SJSA1 (cell line): Measurements from ENCODE around the gene RAPGEF2. TPM values are rescaled to one million over a fixed set of nuclear protein-coding genes. Genes with fewer than 3 reads are reported as not detected.
A peak's percentile ranks its signal among the peaks of the same experiment; 100 is the strongest.
"Not testable (repeated sequence)": the region's sequence is repeated elsewhere in the genome, so short reads cannot be mapped to it uniquely, and the experiment has no call there.

Source experiments
- DNase-seq, 2 experiments: peaks; one replicate each; pipeline ENCODE4 v3.0.0-alpha.2; 2015 to 2020; ENCODE audit warnings: low spot score in 2 of 2, low read depth in 1 of 2
- H3K27ac ChIP-seq: fragments of 250-450 bp; sonication (Bioruptor Pico); 2 replicates; pipeline ENCODE4 v1.5.1; 2020; ENCODE audit warnings: mild to moderate bottlenecking, moderate library complexity
- H3K27me3 ChIP-seq: fragments of 250-450 bp; sonication (Bioruptor Pico); replicated peaks from 2 replicates; pipeline ENCODE4 v1.5.1; 2020; ENCODE audit warnings: mild to moderate bottlenecking, moderate library complexity
- H3K36me3 ChIP-seq: fragments of 250-450 bp; sonication (Bioruptor Pico); 2 replicates; pipeline ENCODE4 v1.5.1; 2020; ENCODE audit warnings: mild to moderate bottlenecking
- H3K4me1 ChIP-seq: fragments of 250-450 bp; sonication (Bioruptor Pico); replicated peaks from 2 replicates; pipeline ENCODE4 v1.6.1; 2021; ENCODE audit warnings: mild to moderate bottlenecking
- H3K4me3 ChIP-seq: fragments of 250-450 bp; sonication (Bioruptor Pico); 2 replicates; pipeline ENCODE4 v1.5.1; 2020; ENCODE audit warnings: mild to moderate bottlenecking
- H3K9me3 ChIP-seq: fragments of 250-450 bp; sonication (Bioruptor Pico); replicated peaks from 2 replicates; pipeline ENCODE4 v1.5.1; 2020; ENCODE audit warnings: mild to moderate bottlenecking
- total RNA-seq: library from RNA; depleted of rRNA; stranded (reverse); fragments of >200 nt; shearing (Covaris generic); gene quantifications from 2 replicates; pipeline ENCODE4 v1.2.3, GENCODE V29; 2014

The RAPGEF2 gene
- total RNA-seq, 1 experiment from 2014 or later = 97.6 TPM

GRCh38 chr4:159240687-159241086 lies 137.8 kb downstream of the RAPGEF2 start:
- Histone ChIP-seq H3K4me3 (no peak overlapping the region), H3K9me3 (no peaks in the 10 kb centered on the region), H3K27ac (no peak overlapping the region), H3K4me1 (peaks cover 12% of the 10 kb centered on the region), H3K36me3 (peaks cover 38% of the 10 kb centered on the region), H3K27me3 (no peaks in the 10 kb centered on the region)
- no peak for DNase-seq

DNA sequence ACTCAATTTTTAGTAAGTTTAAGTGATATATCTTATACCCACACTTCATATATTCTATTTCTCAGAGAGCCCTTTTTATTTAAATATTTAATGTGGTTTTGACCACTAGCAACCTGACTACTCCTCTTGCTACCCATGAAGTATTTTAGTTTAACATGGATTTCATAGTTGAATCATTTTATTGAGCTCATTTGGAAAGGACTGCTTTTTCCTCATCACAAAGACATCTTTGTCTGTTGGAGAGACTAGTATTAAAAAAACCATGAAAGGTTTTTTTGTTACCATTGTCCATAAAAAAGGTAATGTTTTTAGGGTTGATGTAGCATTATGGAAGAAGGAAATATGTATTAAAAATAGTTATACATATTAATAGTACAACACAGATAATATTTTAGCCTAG lies 139.5 kb downstream of the RAPGEF2 start:
- H3K36me3 ChIP-seq = peaks cover 43% of the 10 kb centered on the region
- H3K27ac ChIP-seq = no peak overlapping the region
- no peaks in the 10 kb centered on the region for H3K27me3 ChIP-seq
- DNase-seq = no peak
- no peaks in the 10 kb centered on the region for H3K9me3 ChIP-seq
- no peak overlapping the region for H3K4me3 ChIP-seq
- peaks cover 12% of the 10 kb centered on the region for H3K4me1 ChIP-seq

- H3K4me3 ChIP-seq = peak overlapping the region; percentile 12
- no peaks in the 10 kb centered on the region for H3K27me3 ChIP-seq
- no peaks in the 10 kb centered on the region for H3K9me3 ChIP-seq
- H3K4me1 ChIP-seq = peaks cover 31% of the 10 kb centered on the region
- H3K27ac ChIP-seq = peak overlapping the region; percentile 84
- DNase-seq = peak in 1 of 2 experiments; percentile 70
- peaks cover 42% of the 10 kb centered on the region for H3K36me3 ChIP-seq
Measured at GRCh38 chr4:159248384-159249178, 145.7 kb downstream of the RAPGEF2 start.

DNA sequence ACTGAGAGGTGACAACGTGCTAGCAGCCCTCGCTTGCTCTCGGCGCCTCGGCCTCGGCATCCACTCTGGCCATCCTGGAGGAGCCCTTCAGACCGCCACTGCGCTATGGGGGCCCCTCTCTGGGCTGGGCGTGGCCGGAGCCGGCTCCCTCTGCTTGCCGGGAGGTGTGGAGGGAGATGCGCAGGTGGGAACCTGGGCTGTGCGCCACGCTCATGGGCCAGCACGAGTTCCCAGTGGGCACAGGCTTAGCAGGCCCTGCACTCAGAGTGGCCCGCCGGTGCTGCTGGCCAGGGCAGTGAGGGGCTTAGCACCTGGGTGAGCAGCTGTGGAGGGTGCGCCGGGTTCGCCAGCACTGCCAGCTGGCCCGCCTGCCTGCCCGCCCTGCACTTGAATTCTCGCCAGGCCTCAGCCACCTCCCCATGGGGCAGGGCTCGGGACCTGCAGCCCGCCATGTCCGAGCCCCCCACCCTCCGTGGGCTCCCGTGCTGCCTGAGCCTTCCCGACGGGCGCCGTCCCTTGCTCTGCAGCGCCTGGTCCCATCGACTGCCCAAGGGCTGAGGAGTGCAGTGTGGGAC lies 148.0 kb downstream of the RAPGEF2 start:
- Histone ChIP-seq H3K36me3 (peaks cover 46% of the 10 kb centered on the region), H3K27ac (no peak overlapping the region), H3K4me3 (no peak overlapping the region), H3K27me3 (no peaks in the 10 kb centered on the region), H3K9me3 (no peaks in the 10 kb centered on the region), H3K4me1 (peaks cover 31% of the 10 kb centered on the region)
- no peak for DNase-seq

DNA sequence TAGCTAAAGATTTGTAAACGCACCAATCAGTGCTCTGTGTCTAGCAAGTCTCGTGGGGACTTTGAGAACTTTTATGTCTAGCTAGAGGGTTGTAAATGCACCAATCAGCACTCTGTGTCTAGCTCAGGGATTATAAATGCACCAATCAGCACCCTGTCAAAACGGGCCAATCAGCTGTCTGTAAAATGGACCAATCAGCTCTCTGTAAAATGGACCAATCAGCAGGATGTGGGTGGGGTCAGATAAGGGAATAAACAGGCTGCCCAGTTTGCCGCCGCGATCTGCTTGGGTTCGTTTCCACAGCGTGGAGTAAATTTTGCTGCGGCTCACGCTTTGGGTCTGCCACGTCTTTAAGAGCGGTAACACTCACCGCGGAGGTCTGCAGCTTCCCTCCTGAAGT lies 148.7 kb downstream of the RAPGEF2 start:
- H3K36me3 ChIP-seq = peaks cover 53% of the 10 kb centered on the region

GRCh38 chr4:159252491-159252890 lies 149.6 kb downstream of the RAPGEF2 start:
- peaks cover 32% of the 10 kb centered on the region for H3K4me1 ChIP-seq
- H3K4me3 ChIP-seq = no peak overlapping the region
- no peaks in the 10 kb centered on the region for H3K27me3 ChIP-seq
- peaks cover 57% of the 10 kb centered on the region for H3K36me3 ChIP-seq
- H3K27ac ChIP-seq = peak overlapping the region; percentile 72
- DNase-seq = peak in 1 of 2 experiments; percentile 55
- H3K9me3 ChIP-seq = no peaks in the 10 kb centered on the region

More for the DNA sequence above, 148.7 kb downstream of the RAPGEF2 start:
- H3K4me3 ChIP-seq, H3K9me3 ChIP-seq, DNase-seq, H3K27me3 ChIP-seq: not testable (repeated sequence)
- Histone ChIP-seq H3K27ac (peak overlapping the region; percentile 72), H3K4me1 (peaks cover 31% of the 10 kb centered on the region)

DNA sequence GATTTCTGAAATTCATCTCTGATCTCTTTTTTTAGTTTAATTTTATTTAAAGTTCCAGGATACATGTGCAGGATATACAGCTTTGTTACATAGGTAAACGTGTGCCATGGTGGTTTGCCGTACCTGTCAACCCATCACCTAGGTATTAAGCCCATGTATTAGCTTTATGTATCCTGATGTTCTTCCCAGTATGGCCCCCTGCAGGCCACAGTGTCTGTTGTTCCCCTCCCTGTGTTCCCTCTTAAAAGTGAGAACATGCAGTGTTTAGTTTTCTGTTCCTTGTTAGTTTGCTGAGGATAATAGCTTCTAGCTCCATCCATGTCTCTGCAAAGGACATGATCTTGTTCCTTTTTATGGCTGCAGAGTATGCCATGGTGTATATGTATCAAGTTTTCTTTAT lies 153.2 kb downstream of the RAPGEF2 start:
- Histone ChIP-seq H3K36me3 (peaks cover 54% of the 10 kb centered on the region), H3K27me3 (no peaks in the 10 kb centered on the region), H3K4me3 (no peak overlapping the region), H3K9me3 (no peaks in the 10 kb centered on the region), H3K4me1 (peaks cover 31% of the 10 kb centered on the region), H3K27ac (no peak overlapping the region)
- DNase-seq = no peak

DNA sequence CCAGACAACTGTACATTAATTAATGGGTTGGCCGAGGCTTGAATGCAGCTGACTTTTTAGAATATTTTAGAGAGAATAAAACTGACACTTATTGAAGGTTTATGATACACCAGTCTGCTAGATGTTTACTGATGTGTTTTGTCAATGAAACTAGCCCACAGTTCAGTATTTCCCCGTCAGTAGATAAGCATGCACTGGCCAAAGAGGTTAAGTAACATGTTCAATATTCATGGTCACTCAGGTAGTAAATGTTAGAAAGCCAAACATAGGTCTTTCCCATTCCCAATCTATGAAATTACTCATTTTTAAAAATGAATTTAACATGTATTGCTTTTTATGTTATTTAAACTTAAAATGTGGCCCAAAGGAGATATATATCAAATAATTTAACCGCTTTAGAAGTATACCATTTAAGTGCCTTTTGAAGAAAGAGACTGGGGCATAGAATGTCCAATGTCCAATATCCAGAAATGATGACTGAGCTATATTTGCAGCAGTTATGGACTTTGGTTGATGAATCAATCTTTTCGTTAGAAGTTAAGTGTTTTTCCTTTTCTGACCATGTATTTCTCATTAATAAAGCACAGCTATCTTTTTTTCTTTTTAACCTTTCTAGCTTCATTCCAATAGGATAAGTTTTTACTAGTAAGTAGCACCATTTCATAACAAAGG lies 156.1 kb downstream of the RAPGEF2 start:
- H3K4me1 ChIP-seq = peaks cover 14% of the 10 kb centered on the region
- H3K27ac ChIP-seq = no peak overlapping the region
- peaks cover 39% of the 10 kb centered on the region for H3K36me3 ChIP-seq
- H3K4me3 ChIP-seq = no peak overlapping the region
- H3K27me3 ChIP-seq = no peaks in the 10 kb centered on the region
- no peaks in the 10 kb centered on the region for H3K9me3 ChIP-seq
- DNase-seq = no peak

- no peaks in the 10 kb centered on the region for H3K27me3 ChIP-seq
- H3K36me3 ChIP-seq = peaks cover 29% of the 10 kb centered on the region
- no peak overlapping the region for H3K4me3 ChIP-seq
- no peaks in the 10 kb centered on the region for H3K9me3 ChIP-seq
- no peak overlapping the region for H3K27ac ChIP-seq
- H3K4me1 ChIP-seq = peaks cover 9% of the 10 kb centered on the region
- DNase-seq = no peak
Measured at GRCh38 chr4:159264057-159264456, 161.2 kb downstream of the RAPGEF2 start.

GRCh38 chr4:159266981-159267868 lies 164.3 kb downstream of the RAPGEF2 start:
- Histone ChIP-seq H3K36me3 (peaks cover 29% of the 10 kb centered on the region), H3K27me3 (no peaks in the 10 kb centered on the region), H3K27ac (no peak overlapping the region), H3K4me3 (no peak overlapping the region), H3K9me3 (no peaks in the 10 kb centered on the region), H3K4me1 (peaks cover 15% of the 10 kb centered on the region)
- no peak for DNase-seq

DNA sequence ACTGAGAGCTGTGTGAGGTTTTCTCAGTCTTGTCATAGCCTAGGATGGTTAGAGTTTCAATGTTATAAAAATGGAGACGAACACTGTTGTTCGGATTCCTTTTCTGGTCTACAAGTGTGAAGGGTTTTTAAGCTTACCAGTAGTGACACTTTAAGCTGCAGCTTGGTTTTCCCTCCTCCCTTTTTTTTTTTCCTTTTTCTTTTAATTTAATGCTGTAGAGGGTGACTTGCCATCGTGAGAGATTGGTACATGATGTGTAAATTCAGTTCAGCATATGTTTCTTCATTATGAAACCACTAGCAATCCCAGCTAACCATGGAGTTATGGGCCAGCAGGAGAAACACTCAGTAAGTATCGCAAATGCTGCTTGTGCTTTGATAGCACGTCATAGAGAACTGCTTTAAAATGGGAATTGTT lies 165.0 kb downstream of the RAPGEF2 start:
- H3K27me3 ChIP-seq = no peaks in the 10 kb centered on the region
- no peak for DNase-seq
- peaks cover 22% of the 10 kb centered on the region for H3K4me1 ChIP-seq
- H3K27ac ChIP-seq = no peak overlapping the region
- H3K9me3 ChIP-seq = no peaks in the 10 kb centered on the region
- peaks cover 29% of the 10 kb centered on the region for H3K36me3 ChIP-seq
- H3K4me3 ChIP-seq = no peak overlapping the region

DNA sequence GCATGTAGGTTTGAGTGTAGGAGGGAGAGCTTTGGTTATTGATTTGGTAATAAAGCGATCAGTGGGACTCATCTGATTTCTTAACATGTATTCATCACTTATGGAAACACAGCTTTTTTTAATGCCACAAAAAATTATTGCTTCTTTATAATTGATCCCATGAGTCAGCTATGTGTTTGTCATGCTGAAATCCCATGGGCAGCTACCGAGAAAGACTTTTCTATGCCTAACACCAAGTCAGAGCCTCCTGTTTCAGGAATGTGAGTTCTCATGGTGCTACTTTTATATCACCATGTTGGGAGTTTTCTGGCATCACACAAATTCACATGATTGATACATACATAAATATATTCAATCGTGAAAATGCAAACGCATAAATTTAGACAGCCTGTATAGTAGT lies 165.7 kb downstream of the RAPGEF2 start:
- DNase-seq = no peak
- Histone ChIP-seq H3K36me3 (peaks cover 29% of the 10 kb centered on the region), H3K9me3 (no peaks in the 10 kb centered on the region), H3K4me3 (no peak overlapping the region), H3K4me1 (peaks cover 26% of the 10 kb centered on the region), H3K27me3 (no peaks in the 10 kb centered on the region), H3K27ac (no peak overlapping the region)

- Histone ChIP-seq H3K4me1 (peaks cover 26% of the 10 kb centered on the region), H3K27me3 (no peaks in the 10 kb centered on the region), H3K4me3 (no peak overlapping the region), H3K27ac (no peak overlapping the region), H3K36me3 (peaks cover 27% of the 10 kb centered on the region), H3K9me3 (no peaks in the 10 kb centered on the region)
- no peak for DNase-seq
Measured at GRCh38 chr4:159269116-159269515, 166.2 kb downstream of the RAPGEF2 start.
